H9 (cell line): ENCODE data around the gene LYPD8. TPM values are rescaled to one million over a fixed set of nuclear protein-coding genes. Genes with fewer than 3 reads are reported as not detected.

Source experiments
- DNase-seq: peaks from one replicate; pipeline ENCODE4 v3.0.0-alpha.2; 2017
- H2AFZ ChIP-seq: one replicate; pipeline ENCODE4 v1.6.1; 2013; ENCODE audit warnings: mild to moderate bottlenecking, low read length, control low read depth, moderate library complexity
- H2AK5ac ChIP-seq: 2 replicates; pipeline ENCODE4 v1.6.1; 2013; ENCODE audit warnings: low read length, control low read depth, mixed read lengths; ENCODE audit not compliant: insufficient read length
- H2BK120ac ChIP-seq: one replicate; pipeline ENCODE4 v1.6.1; 2013; ENCODE audit warnings: low read depth, mild to moderate bottlenecking, low read length, control low read depth, inconsistent platforms; ENCODE audit not compliant: poor library complexity, severe bottlenecking
- H2BK12ac ChIP-seq: 2 replicates; pipeline ENCODE4 v1.6.1; 2013; ENCODE audit warnings: low read length, control low read depth, mixed read lengths, low read depth; ENCODE audit not compliant: insufficient read length
- H2BK15ac ChIP-seq: 2 replicates; pipeline ENCODE4 v1.6.1; 2013; ENCODE audit warnings: low read depth, low read length, control low read depth
- H2BK20ac ChIP-seq: one replicate; pipeline ENCODE4 v1.6.1; 2013; ENCODE audit warnings: low read depth, mild to moderate bottlenecking, low read length, control low read depth, inconsistent platforms; ENCODE audit not compliant: poor library complexity, severe bottlenecking
- H2BK5ac ChIP-seq: 2 replicates; pipeline ENCODE4 v1.6.1; 2013; ENCODE audit warnings: low read length, control low read depth, mixed read lengths; ENCODE audit not compliant: insufficient read length
- H3K14ac ChIP-seq: 2 replicates; pipeline ENCODE4 v1.6.1; 2013; ENCODE audit warnings: low read length, control low read depth; ENCODE audit not compliant: insufficient read depth
- H3K18ac ChIP-seq: 2 replicates; pipeline ENCODE4 v1.6.1; 2013; ENCODE audit warnings: low read depth, mild to moderate bottlenecking, mixed read lengths, low read length, control low read depth; ENCODE audit not compliant: insufficient read length
- H3K23ac ChIP-seq: 2 replicates; pipeline ENCODE4 v1.6.1; 2013; ENCODE audit warnings: low read length, control low read depth, mixed read lengths, low read depth; ENCODE audit not compliant: insufficient read length
- H3K23me2 ChIP-seq: 2 replicates; pipeline ENCODE4 v1.6.1; 2013; ENCODE audit warnings: low read depth, mild to moderate bottlenecking, mixed read lengths, low read length, control low read depth; ENCODE audit not compliant: insufficient read length, poor library complexity, severe bottlenecking
- H3K27ac ChIP-seq: 2 replicates; pipeline ENCODE4 v1.5.1; 2013; ENCODE audit warnings: low read length, control low read depth, mixed read lengths, low read depth; ENCODE audit not compliant: insufficient read length
- H3K27me3 ChIP-seq: 2 replicates; pipeline ENCODE4 v1.6.1; 2013; ENCODE audit warnings: low read length, control low read depth, inconsistent platforms; ENCODE audit not compliant: insufficient read depth
- H3K4ac ChIP-seq: 2 replicates; pipeline ENCODE4 v1.6.1; 2013; ENCODE audit warnings: low read depth, mild to moderate bottlenecking, control low read depth, inconsistent platforms, low read length, moderate library complexity
- H3K4me1 ChIP-seq: 2 replicates; pipeline ENCODE4 v1.6.1; 2013; ENCODE audit warnings: low read length, control low read depth, inconsistent platforms; ENCODE audit not compliant: insufficient read depth
- H3K4me2 ChIP-seq: 2 replicates; pipeline ENCODE4 v1.6.1; 2013; ENCODE audit warnings: low read length, control low read depth, mixed read lengths; ENCODE audit not compliant: insufficient read length, insufficient read depth
- H3K56ac ChIP-seq: 2 replicates; pipeline ENCODE4 v1.6.1; 2013; ENCODE audit warnings: low read depth, mild to moderate bottlenecking, mixed read lengths, low read length, control low read depth; ENCODE audit not compliant: insufficient read length
- H3K79me1 ChIP-seq: 2 replicates; pipeline ENCODE4 v1.6.1; 2013; ENCODE audit warnings: low read depth, mild to moderate bottlenecking, moderate library complexity, low read length, control low read depth, inconsistent platforms; ENCODE audit not compliant: insufficient read depth, poor library complexity, severe bottlenecking
- H3K79me2 ChIP-seq: 2 replicates; pipeline ENCODE4 v1.6.1; 2013; ENCODE audit warnings: low read length, control low read depth, inconsistent platforms; ENCODE audit not compliant: insufficient read depth
- H3K9ac ChIP-seq: 2 replicates; pipeline ENCODE4 v1.6.1; 2013; ENCODE audit warnings: low read length, control low read depth, mixed read lengths; ENCODE audit not compliant: insufficient read length; ENCODE audit errors: extremely low read depth
- H3K9me3 ChIP-seq: one replicate; pipeline ENCODE4 v1.6.1; 2013; ENCODE audit warnings: low read depth, low read length, inconsistent platforms; ENCODE audit not compliant: control insufficient read depth
- H3T11ph ChIP-seq: one replicate; pipeline ENCODE4 v1.6.1; 2013; ENCODE audit warnings: mild to moderate bottlenecking, low read length, control low read depth, inconsistent platforms
- H4K20me1 ChIP-seq: one replicate; pipeline ENCODE4 v1.6.1; 2013; ENCODE audit not compliant: control insufficient read depth, insufficient read length, insufficient read depth
- H4K5ac ChIP-seq: 2 replicates; pipeline ENCODE4 v1.6.1; 2013; ENCODE audit warnings: low read depth, mild to moderate bottlenecking, mixed read lengths, low read length, control low read depth; ENCODE audit not compliant: insufficient read length
- H4K8ac ChIP-seq: replicated peaks from 2 replicates; pipeline ENCODE4 v1.6.1; 2013; ENCODE audit warnings: low read length, control low read depth, mixed read lengths, low read depth; ENCODE audit not compliant: insufficient read length
- H4K91ac ChIP-seq: 2 replicates; pipeline ENCODE4 v1.6.1; 2013; ENCODE audit warnings: low read depth, mild to moderate bottlenecking, moderate library complexity, mixed read lengths, low read length, control low read depth; ENCODE audit not compliant: insufficient read length
- H3K27ac Mint-ChIP-seq, 3 experiments: 2 replicates in 2 of 3; 3 replicates in 1 of 3; pipeline ENCODE4 v1.8.0; 2020 to 2021; ENCODE audit warnings: mixed read lengths in 3 of 3, mild to moderate bottlenecking in 1 of 3, moderate library complexity in 1 of 3
- H3K27me3 Mint-ChIP-seq: 2 replicates; pipeline ENCODE4 v1.8.0; 2021; ENCODE audit warnings: low read depth, mild to moderate bottlenecking, moderate library complexity, mixed read lengths
- H3K36me3 Mint-ChIP-seq, 3 experiments: 2 replicates in 2 of 3; 3 replicates in 1 of 3; pipeline ENCODE4 v1.8.0; 2020 to 2021; ENCODE audit warnings: low read depth in 3 of 3, mixed read lengths in 3 of 3; ENCODE audit not compliant: insufficient read depth in 1 of 3
- H3K4me1 Mint-ChIP-seq, 2 experiments: 2 replicates each; pipeline ENCODE4 v1.8.0; 2020; ENCODE audit warnings: mixed read lengths in 2 of 2
- H3K4me3 Mint-ChIP-seq, 2 experiments: 2 replicates in 1 of 2; 3 replicates in 1 of 2; pipeline ENCODE4 v1.8.0; 2020 to 2021; ENCODE audit warnings: mild to moderate bottlenecking in 2 of 2, mixed read lengths in 2 of 2, moderate library complexity in 1 of 2
- H3K9me3 Mint-ChIP-seq, 2 experiments: 2 replicates in 1 of 2; 3 replicates in 1 of 2; pipeline ENCODE4 v1.8.0; 2020; ENCODE audit warnings: mild to moderate bottlenecking in 2 of 2, mixed read lengths in 2 of 2, moderate library complexity in 1 of 2
- CTCF ChIP-seq: fragments of 200-600 bp; sonication (generic); conservative IDR thresholded peaks from 3 replicates; pipeline ENCODE4 v1.8.0; 2021; ENCODE audit warnings: antibody characterized with exemption, mild to moderate bottlenecking
- WGBS: extraction: QIAGEN DNeasy Blood & Tissue Kit; methylation state at CpG from one replicate; pipeline ENCODE4 v1.1.7; 2013; ENCODE audit warnings: missing lambda C conversion rate, low lambda C conversion rate, mixed read lengths; ENCODE audit not compliant: insufficient read length; ENCODE audit errors: extremely low coverage; 5-methylcytosine and 5-hydroxymethylcytosine counted together
- total RNA-seq: library from RNA; stranded (reverse); gene quantifications from 2 replicates; pipeline ENCODE4 v1.2.1, GENCODE V29; 2021

The LYPD8 gene
- total RNA-seq, 1 experiment from 2014 or later: not detected

DNA sequence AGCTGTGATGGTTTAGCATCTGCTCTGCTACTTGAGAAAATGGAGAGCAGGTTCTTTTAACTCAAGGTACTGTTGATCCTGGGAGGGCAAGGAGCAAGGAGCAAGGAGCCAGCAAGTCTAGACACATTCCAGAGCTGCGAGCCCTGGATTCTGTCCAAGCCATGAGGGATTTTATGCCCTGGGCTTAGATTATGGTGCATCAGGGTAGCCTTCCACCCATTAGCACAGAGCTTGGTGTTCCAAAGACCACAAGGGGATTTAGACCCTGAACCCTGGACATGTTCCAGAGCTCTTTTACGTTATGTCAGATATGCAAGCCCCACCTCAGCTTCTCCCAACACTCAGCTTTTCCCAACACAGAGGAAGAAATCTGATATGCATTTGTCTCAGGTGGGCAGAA lies 51.0 kb downstream of the LYPD8 start:
- H3K27ac Mint-ChIP-seq: no peak overlapping the region
- H3K9ac ChIP-seq: no peak overlapping the region
- H2AFZ ChIP-seq: no peak overlapping the region
- peaks cover 0 to 25% (median 7%) of the 10 kb centered on the region in 3 experiments; a peak in 5 of 7 replicates for H3K36me3 Mint-ChIP-seq
- no peaks in the 10 kb centered on the region for H3K4me1 Mint-ChIP-seq
- no peak overlapping the region for H3K14ac ChIP-seq
- H3T11ph ChIP-seq: no peak overlapping the region
- no peaks in the 10 kb centered on the region for H3K79me1 ChIP-seq
- no peak overlapping the region for H4K5ac ChIP-seq
- no peaks in the 10 kb centered on the region for H3K23me2 ChIP-seq
- WGBS: no CpG with 5 or more reads among the region's 2 CpGs
- H2BK120ac ChIP-seq: no peak overlapping the region
- no peak overlapping the region for H2BK12ac ChIP-seq
- no peak overlapping the region for H3K56ac ChIP-seq
- no peaks in the 10 kb centered on the region for H3K27me3 ChIP-seq
- H3K79me2 ChIP-seq: no peaks in the 10 kb centered on the region
- no peak overlapping the region for H4K8ac ChIP-seq
- peaks cover 8 to 11% of the 10 kb centered on the region in 2 experiments for H3K9me3 Mint-ChIP-seq
- no peak overlapping the region for H2AK5ac ChIP-seq
- no peak for DNase-seq
- no peak overlapping the region for H2BK5ac ChIP-seq
- no peak overlapping the region for H2BK20ac ChIP-seq
- H3K27me3 Mint-ChIP-seq: no peaks in the 10 kb centered on the region
- no peaks in the 10 kb centered on the region for H3K4me1 ChIP-seq
- H3K4ac ChIP-seq: no peak overlapping the region
- H3K9me3 ChIP-seq: peaks cover 82% of the 10 kb centered on the region
- no peak overlapping the region for H4K91ac ChIP-seq
- H3K18ac ChIP-seq: no peak overlapping the region
- TF ChIP-seq CTCF: no peak
- no peak overlapping the region for H3K27ac ChIP-seq
- no peak overlapping the region for H3K23ac ChIP-seq
- H3K4me2 ChIP-seq: no peak overlapping the region
- no peaks in the 10 kb centered on the region for H4K20me1 ChIP-seq
- H3K4me3 Mint-ChIP-seq: no peak overlapping the region
- no peak overlapping the region for H2BK15ac ChIP-seq
